ENCODE data around the gene REPS2. TPM values are rescaled to one million over a fixed set of nuclear protein-coding genes. Genes with fewer than 3 reads are reported as not detected.

REPS2 gene
- total and polyA plus RNA-seq, 2 experiments from 2014 or later: 1.2 to 4.4 TPM

DNA sequence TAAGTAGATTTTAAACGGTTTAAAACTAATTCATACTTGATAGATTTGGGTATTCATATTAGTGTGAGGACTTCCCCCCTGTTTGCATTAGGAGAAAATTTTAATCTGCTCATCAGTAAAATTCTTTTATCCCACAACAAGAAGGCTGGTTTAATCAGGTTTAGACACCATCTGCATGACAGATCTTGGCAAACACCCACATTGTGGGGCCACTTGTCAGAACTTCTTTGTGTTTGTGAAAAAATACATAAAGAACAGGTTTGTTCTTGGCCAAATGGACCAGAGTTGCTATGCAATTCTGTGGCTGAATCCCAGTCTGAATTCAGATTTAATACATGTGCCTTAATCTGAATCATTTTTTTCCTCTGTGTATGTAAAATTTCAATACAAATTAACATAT, 121.1 kb downstream of the REPS2 start:
- Histone ChIP-seq H3K79me2 (replicated peaks; ENCODE audit: insufficient read depth) (no peaks in the 10 kb centered on the region), H3K4me1 (ENCODE audit: insufficient read depth) (no peaks in the 10 kb centered on the region), H3K27me3 (ENCODE audit: insufficient read depth) (no peaks in the 10 kb centered on the region), H4K20me1 (replicated peaks; ENCODE audit: insufficient read depth) (no peaks in the 10 kb centered on the region), H3K27ac (ENCODE audit: low read depth) (no peak overlapping the region), H3K4me3 (no peak overlapping the region), H3K9me2 (ENCODE audit: insufficient read depth) (no peaks in the 10 kb centered on the region), H3K4me2 (no peak overlapping the region), H3F3A (replicated peaks; ENCODE audit: low read depth) (no peaks in the 10 kb centered on the region), H2AFZ (no peak overlapping the region), H3K36me3 (ENCODE audit: insufficient read depth) (no peaks in the 10 kb centered on the region)
- no peak overlapping the region for H3K4me3 Mint-ChIP-seq
- no peaks in the 10 kb centered on the region for H3K36me3 Mint-ChIP-seq (ENCODE audit: low read depth)
- TF ChIP-seq EZH2phosphoT487 (IDR thresholded peaks at IDR 0.05; ENCODE audit: unreplicated experiment): no peak
- TF ChIP-seq, protein P1, sequence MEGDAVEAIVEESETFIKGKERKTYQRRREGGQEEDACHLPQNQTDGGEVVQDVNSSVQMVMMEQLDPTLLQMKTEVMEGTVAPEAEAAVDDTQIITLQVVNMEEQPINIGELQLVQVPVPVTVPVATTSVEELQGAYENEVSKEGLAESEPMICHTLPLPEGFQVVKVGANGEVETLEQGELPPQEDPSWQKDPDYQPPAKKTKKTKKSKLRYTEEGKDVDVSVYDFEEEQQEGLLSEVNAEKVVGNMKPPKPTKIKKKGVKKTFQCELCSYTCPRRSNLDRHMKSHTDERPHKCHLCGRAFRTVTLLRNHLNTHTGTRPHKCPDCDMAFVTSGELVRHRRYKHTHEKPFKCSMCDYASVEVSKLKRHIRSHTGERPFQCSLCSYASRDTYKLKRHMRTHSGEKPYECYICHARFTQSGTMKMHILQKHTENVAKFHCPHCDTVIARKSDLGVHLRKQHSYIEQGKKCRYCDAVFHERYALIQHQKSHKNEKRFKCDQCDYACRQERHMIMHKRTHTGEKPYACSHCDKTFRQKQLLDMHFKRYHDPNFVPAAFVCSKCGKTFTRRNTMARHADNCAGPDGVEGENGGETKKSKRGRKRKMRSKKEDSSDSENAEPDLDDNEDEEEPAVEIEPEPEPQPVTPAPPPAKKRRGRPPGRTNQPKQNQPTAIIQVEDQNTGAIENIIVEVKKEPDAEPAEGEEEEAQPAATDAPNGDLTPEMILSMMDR (conservative IDR thresholded peaks at IDR 0.05; ENCODE audit: low read depth in 2 of 2): no peak
- TF ChIP-seq CREB1 (CRISPR knock-in tag; IDR thresholded peaks at IDR 0.05; ENCODE audit: low read depth): no peak
- no peak for TF ChIP-seq POLR2AphosphoS5 (IDR thresholded peaks at IDR 0.05; ENCODE audit: low read depth)
- no peak for TF ChIP-seq JUNB (IDR thresholded peaks at IDR 0.05; ENCODE audit: unreplicated experiment)
- TF ChIP-seq, protein P2, sequence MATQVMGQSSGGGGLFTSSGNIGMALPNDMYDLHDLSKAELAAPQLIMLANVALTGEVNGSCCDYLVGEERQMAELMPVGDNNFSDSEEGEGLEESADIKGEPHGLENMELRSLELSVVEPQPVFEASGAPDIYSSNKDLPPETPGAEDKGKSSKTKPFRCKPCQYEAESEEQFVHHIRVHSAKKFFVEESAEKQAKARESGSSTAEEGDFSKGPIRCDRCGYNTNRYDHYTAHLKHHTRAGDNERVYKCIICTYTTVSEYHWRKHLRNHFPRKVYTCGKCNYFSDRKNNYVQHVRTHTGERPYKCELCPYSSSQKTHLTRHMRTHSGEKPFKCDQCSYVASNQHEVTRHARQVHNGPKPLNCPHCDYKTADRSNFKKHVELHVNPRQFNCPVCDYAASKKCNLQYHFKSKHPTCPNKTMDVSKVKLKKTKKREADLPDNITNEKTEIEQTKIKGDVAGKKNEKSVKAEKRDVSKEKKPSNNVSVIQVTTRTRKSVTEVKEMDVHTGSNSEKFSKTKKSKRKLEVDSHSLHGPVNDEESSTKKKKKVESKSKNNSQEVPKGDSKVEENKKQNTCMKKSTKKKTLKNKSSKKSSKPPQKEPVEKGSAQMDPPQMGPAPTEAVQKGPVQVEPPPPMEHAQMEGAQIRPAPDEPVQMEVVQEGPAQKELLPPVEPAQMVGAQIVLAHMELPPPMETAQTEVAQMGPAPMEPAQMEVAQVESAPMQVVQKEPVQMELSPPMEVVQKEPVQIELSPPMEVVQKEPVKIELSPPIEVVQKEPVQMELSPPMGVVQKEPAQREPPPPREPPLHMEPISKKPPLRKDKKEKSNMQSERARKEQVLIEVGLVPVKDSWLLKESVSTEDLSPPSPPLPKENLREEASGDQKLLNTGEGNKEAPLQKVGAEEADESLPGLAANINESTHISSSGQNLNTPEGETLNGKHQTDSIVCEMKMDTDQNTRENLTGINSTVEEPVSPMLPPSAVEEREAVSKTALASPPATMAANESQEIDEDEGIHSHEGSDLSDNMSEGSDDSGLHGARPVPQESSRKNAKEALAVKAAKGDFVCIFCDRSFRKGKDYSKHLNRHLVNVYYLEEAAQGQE (IDR thresholded peaks at IDR 0.05; ENCODE audit: unreplicated experiment): no peak
- TF ChIP-seq, protein P3, sequence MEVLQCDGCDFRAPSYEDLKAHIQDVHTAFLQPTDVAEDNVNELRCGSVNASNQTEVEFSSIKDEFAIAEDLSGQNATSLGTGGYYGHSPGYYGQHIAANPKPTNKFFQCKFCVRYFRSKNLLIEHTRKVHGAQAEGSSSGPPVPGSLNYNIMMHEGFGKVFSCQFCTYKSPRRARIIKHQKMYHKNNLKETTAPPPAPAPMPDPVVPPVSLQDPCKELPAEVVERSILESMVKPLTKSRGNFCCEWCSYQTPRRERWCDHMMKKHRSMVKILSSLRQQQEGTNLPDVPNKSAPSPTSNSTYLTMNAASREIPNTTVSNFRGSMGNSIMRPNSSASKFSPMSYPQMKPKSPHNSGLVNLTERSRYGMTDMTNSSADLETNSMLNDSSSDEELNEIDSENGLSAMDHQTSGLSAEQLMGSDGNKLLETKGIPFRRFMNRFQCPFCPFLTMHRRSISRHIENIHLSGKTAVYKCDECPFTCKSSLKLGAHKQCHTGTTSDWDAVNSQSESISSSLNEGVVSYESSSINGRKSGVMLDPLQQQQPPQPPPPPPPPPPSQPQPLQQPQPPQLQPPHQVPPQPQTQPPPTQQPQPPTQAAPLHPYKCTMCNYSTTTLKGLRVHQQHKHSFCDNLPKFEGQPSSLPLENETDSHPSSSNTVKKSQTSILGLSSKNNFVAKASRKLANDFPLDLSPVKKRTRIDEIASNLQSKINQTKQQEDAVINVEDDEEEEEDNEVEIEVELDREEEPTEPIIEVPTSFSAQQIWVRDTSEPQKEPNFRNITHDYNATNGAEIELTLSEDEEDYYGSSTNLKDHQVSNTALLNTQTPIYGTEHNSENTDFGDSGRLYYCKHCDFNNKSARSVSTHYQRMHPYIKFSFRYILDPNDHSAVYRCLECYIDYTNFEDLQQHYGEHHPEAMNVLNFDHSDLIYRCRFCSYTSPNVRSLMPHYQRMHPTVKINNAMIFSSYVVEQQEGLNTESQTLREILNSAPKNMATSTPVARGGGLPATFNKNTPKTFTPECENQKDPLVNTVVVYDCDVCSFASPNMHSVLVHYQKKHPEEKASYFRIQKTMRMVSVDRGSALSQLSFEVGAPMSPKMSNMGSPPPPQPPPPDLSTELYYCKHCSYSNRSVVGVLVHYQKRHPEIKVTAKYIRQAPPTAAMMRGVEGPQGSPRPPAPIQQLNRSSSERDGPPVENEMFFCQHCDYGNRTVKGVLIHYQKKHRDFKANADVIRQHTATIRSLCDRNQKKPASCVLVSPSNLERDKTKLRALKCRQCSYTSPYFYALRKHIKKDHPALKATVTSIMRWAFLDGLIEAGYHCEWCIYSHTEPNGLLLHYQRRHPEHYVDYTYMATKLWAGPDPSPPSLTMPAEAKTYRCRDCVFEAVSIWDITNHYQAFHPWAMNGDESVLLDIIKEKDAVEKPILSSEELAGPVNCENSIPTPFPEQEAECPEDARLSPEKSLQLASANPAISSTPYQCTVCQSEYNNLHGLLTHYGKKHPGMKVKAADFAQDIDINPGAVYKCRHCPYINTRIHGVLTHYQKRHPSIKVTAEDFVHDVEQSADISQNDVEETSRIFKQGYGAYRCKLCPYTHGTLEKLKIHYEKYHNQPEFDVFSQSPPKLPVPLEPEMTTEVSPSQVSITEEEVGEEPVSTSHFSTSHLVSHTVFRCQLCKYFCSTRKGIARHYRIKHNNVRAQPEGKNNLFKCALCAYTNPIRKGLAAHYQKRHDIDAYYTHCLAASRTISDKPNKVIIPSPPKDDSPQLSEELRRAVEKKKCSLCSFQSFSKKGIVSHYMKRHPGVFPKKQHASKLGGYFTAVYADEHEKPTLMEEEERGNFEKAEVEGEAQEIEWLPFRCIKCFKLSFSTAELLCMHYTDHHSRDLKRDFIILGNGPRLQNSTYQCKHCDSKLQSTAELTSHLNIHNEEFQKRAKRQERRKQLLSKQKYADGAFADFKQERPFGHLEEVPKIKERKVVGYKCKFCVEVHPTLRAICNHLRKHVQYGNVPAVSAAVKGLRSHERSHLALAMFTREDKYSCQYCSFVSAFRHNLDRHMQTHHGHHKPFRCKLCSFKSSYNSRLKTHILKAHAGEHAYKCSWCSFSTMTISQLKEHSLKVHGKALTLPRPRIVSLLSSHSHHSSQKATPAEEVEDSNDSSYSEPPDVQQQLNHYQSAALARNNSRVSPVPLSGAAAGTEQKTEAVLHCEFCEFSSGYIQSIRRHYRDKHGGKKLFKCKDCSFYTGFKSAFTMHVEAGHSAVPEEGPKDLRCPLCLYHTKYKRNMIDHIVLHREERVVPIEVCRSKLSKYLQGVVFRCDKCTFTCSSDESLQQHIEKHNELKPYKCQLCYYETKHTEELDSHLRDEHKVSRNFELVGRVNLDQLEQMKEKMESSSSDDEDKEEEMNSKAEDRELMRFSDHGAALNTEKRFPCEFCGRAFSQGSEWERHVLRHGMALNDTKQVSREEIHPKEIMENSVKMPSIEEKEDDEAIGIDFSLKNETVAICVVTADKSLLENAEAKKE (CRISPR knock-in tag; IDR thresholded peaks at IDR 0.05): no peak
- TF ChIP-seq STAT1 (IDR thresholded peaks at IDR 0.05; ENCODE audit: unreplicated experiment): no peak
- TF ChIP-seq NANOG (IDR thresholded peaks at IDR 0.05; ENCODE audit: borderline replicate concordance): no peak
- TF ChIP-seq, protein P4, sequence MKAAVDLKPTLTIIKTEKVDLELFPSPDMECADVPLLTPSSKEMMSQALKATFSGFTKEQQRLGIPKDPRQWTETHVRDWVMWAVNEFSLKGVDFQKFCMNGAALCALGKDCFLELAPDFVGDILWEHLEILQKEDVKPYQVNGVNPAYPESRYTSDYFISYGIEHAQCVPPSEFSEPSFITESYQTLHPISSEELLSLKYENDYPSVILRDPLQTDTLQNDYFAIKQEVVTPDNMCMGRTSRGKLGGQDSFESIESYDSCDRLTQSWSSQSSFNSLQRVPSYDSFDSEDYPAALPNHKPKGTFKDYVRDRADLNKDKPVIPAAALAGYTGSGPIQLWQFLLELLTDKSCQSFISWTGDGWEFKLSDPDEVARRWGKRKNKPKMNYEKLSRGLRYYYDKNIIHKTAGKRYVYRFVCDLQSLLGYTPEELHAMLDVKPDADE (IDR thresholded peaks at IDR 0.05): no peak
- no peak for TF ChIP-seq ZNF331 (CRISPR knock-in tag; IDR thresholded peaks at IDR 0.05; ENCODE audit: low read depth)
- no peak for TF ChIP-seq EZH2 (IDR thresholded peaks at IDR 0.05; ENCODE audit: low read depth, unreplicated experiment)
- TF ChIP-seq ZNF114 (CRISPR knock-in tag; IDR thresholded peaks at IDR 0.05): no peak
- no peak for DNase-seq (ENCODE audit: low spot score)
- no peaks in the 10 kb centered on the region for H3K4me1 Mint-ChIP-seq
- no peaks in the 10 kb centered on the region for H3K9me3 Mint-ChIP-seq
- H3K27me3 Mint-ChIP-seq (ENCODE audit: insufficient read depth, low read depth, poor library complexity): no peaks in the 10 kb centered on the region
- H3K27ac Mint-ChIP-seq: no peak overlapping the region
- no peak for ATAC-seq

Data from GM23338 (cell line).